Globus pallidus (tissue), 1 donor: ENCODE results near the gene GPLD1.

ENCODE experiments used
- DNase-seq: peaks from one replicate; pipeline ENCODE4 v3.0.0-alpha.2; 2015; ENCODE audit warnings: low spot score

GPLD1 gene

DNA sequence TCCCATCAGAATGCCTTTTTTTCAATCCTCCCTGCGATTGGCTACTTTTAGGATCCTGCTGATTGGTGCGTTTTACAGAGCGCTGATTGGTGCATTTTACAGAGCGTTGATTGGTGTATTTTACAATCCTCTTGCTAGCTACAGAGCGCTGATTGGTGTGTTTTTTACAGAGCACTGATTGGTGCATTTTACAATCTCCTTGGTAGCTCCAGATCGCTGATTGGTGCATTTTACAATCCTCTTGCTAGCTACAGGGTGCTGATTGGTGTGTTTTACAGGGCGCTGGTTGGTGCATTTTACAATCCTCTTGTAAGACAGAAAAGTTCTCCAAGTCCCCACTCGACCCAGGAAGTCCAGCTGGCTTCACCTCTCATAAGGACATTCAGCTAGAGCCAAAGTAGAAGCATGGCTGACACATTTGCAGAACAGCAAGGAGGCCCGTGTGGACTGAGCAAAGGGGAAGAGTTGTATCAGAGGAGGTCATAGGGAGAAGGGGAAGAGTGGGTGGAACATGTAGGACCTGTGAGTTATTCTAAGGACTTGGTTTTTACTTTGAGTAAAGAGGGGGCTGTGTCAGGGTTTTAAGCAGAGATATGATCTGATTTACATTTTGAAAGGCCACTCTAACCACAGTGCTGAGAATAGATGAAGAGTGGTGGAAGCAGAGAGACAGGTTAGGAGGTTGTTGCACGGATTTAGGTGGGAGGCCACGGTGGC, 8.0 kb upstream of the GPLD1 start:
- no peak for DNase-seq

GRCh38 chr6:24494821-24495795, 5.7 kb upstream of the GPLD1 start, which contains the start of gene ALDH5A1:
Gene ALDH5A1 (plus strand): TSS chr6:24494969. CDS start chr6:24494997, 28 bp downstream.
- peak; percentile 40 for DNase-seq

DNA sequence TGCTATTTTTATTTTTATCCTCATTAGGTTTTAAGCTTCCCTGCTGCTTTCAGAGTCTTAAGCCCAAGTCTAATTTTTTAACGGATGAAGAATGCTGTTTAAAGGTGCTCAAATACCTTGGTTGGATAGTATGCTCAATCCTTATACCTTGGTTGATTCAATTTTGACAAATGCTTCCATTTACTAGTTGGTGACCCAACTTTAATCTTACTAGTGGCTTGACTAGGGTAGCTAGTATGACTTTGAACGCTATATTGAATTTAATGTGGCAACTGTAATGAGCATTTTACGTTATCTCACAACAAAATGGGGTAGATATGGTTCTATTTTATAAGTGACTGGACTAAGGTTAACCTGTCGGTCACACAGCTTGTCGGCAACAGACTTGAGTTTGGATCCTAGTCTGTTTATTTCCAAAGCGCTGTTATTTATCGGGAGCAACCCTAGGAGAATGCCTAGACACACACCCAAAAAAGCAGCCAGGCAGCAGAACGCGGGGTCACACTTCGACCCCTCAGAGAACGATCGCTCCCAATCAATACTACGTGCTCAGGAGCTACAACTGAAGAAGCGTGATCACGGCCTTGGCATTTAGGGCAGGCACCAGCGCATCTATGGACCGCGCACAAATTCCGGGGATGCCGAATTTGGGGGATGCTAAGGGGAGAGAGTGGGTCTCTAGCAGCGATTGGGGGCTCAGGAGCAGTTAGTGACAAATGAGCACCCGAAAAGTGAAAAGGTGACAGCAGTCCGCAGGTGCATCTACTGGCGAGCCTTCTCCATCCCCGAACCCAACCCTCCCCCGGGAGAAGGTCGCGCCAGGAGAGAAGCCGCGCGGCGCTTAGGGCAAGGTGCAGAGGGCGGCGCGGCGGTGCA, 4.8 kb upstream of the GPLD1 start:
- DNase-seq, result no peak

GRCh38 chr6:24492475-24492874, 3.1 kb upstream of the GPLD1 start:
- DNase-seq, result no peak

DNA sequence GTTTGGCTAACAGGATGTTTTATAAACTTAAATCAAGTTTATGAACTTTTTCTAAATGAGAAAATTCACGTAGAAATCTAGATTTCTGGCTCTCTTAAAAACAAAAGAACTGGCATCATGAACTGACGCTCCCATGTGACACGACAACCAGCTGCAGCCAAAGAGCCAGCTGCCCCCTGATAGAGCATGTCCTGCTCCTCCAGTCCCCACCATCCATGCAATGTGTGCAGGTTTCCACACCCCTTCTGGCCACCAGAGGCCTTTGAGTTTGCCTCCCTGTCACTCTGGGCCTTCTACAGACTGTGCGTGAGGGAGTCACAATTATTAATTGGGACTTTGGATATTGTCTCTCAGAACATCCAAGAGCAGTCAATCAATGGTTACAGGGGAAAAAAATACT, 1.6 kb upstream of the GPLD1 start:
- DNase-seq, result no peak

GRCh38 chr6:24489881-24490280, 503 bp upstream of the GPLD1 start:
- no peak for DNase-seq

DNA sequence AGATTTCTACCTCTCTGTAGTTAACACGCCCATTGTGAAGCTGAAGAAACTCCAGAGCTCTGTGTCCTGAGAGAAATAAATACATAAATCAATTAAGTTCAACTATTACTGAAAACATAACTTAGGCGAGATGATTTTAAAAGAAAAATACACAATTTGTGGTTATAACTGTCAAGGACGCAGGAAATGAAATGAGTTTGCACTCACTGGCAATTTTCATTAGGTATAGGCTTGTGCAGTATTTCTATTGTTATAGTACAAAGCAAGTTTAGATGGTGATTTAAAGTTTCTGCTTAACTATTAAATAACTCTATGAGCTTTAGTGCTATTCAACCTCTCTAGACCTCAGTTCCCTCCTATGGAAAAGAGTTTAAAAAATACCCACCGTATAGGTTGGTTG, 3.3 kb downstream of the GPLD1 start:
- no peak for DNase-seq

- DNase-seq, result no peak
These were observed 4.6 kb downstream of the GPLD1 start for GRCh38 chr6:24484657-24485323.

DNA sequence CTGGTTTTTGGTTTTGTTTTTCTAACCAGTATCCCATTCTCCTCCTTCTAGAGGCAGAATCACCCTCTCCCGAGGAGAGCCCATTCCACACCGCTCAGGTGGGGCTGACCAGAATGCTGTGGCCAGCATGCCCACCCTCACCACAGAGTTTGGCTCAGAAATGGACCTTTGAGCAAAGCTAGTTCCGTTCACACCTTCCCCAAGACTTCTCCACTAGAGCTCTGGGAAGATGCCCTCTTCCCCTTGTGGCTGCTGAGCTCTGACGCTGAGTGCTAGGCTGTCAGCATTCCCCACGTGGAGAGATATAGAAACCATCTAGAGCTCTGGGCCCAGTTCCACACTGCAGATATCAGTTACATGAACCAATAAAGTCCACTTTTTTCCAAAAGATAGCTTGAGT, 7.9 kb downstream of the GPLD1 start:
- DNase-seq, result no peak

GRCh38 chr6:24480705-24481104, 8.7 kb downstream of the GPLD1 start:
- no peak for DNase-seq

- no peak for DNase-seq
These were observed 10.5 kb downstream of the GPLD1 start for GRCh38 chr6:24478903-24479302.

DNA sequence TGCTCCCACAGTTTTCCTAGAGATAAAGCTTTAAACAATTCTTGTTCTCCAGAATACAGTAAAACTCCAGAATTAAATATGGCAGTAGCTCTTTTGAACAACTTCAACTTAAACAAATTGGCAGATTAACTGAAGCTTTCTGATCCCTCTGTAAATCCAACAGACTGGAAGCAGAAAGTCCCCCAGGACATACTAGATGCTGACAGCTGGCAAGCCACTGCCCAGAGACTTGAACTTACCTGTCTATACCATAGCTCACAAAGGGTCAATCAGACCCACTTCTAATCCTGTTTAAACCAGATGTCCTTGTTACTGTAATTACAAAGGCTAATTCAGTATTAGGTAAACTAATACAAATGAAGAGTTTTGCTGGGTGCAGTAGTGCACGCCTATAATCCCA, 12.3 kb downstream of the GPLD1 start:
- no peak for DNase-seq

- DNase-seq, result no peak
These were observed 12.7 kb downstream of the GPLD1 start for GRCh38 chr6:24476631-24477030.

GRCh38 chr6:24472181-24472580, 17.2 kb downstream of the GPLD1 start:
- DNase-seq, result no peak

DNA sequence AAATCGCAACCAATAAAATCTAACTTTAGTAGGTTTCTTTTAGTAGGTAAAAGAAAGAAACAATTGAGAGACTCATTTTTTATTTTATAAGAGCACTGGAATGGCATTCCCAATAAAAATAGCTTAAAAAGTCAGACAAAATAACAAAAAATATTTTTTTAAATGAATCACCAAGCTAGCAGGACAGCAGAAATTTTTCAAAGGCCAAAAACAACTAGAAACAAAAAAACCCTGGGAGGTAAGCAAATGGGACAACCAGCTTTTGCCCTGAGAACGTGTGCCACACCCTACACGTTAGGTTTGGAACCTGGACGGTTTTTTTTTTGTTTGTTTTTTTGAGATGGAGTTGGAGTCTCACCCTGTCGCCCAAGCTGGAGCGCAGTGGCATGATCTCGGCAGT, 19.6 kb downstream of the GPLD1 start:
- no peak for DNase-seq

GRCh38 chr6:24464253-24465038, 24.9 kb downstream of the GPLD1 start:
- DNase-seq, result no peak

DNA sequence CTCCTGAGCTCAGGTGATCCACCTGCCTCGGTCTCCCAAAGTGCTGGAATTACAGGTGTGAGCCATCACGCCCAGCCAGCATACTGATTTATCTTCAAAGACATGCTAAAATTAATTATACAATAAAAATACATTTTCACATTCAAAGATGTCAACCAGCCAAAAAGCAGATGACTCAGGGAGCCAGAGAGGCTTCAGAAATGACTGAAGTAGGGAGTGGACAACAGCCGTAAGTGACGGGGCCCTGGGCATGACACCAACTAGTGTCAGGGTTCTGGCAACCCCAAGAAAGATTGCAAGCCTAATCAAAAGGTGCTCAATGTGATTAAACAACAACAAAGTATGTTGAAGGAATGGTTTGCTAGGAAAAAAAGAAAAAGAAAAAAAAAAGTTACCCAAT, 28.4 kb downstream of the GPLD1 start:
- DNase-seq, result no peak

DNA sequence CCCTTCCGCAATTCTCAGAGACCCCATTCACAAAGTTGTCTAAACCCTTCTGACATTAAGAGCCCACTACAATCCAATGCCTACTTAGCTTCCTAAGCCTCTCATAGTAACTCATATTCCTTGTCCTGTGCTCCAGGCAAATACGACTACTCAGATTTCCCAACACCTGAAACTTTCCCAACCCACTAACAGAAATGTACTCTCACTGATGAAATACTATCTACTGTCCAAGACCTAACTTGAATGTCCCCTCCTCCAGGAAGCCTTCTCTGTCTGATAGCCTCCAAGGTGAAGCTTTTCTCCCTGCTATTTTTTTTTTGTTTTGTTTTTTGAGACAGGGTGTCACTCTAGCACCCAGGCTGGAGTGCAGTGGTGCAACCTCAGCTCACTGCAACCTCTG, 30.4 kb downstream of the GPLD1 start:
- DNase-seq, result no peak

DNA sequence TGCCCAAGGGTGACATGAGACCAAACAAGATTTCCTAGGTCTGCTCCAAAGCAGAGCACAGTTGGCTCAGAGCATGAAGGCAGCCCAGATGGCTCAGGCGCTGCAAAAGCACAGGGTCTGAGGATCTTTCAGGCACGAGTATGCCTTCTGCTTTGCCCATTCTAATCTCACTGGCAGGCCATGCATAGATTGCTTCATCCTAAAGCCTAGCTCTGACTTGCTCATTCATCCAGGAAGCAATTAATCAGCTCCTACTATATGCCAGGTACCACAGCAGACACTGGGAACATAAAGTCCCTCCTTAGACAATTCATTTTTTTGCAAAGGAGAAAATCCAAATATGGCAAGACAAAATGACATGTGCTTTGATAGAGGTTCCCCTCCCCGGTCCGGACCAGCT, 31.2 kb downstream of the GPLD1 start:
- DNase-seq, result no peak

- DNase-seq, result no peak
These were observed 34.3 kb downstream of the GPLD1 start for GRCh38 chr6:24455061-24455460.

DNA sequence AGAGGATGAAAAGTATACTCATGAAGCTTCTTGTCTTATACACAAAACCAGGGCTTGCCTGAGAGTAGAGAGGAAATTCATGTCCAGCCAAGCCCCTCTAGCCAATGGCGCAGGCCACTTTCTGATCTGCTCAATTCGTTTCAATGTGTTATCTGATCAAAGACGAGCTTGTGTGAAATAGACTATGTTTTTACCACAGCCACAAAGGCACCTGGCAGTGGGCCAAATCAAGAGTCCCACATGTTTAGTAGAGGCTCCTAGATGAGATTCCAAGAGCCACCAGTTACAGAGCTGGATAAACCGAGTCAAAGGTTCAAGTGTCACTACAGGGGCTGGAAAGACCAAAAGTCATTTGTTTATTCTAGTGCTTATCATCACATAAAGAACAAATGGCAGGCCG, 34.9 kb downstream of the GPLD1 start:
- no peak for DNase-seq
